ENCODE measurements around the gene RIC1. TPM values are rescaled to one million over a fixed set of nuclear protein-coding genes. Genes with fewer than 3 reads are reported as not detected.

The RIC1 gene, protein sequence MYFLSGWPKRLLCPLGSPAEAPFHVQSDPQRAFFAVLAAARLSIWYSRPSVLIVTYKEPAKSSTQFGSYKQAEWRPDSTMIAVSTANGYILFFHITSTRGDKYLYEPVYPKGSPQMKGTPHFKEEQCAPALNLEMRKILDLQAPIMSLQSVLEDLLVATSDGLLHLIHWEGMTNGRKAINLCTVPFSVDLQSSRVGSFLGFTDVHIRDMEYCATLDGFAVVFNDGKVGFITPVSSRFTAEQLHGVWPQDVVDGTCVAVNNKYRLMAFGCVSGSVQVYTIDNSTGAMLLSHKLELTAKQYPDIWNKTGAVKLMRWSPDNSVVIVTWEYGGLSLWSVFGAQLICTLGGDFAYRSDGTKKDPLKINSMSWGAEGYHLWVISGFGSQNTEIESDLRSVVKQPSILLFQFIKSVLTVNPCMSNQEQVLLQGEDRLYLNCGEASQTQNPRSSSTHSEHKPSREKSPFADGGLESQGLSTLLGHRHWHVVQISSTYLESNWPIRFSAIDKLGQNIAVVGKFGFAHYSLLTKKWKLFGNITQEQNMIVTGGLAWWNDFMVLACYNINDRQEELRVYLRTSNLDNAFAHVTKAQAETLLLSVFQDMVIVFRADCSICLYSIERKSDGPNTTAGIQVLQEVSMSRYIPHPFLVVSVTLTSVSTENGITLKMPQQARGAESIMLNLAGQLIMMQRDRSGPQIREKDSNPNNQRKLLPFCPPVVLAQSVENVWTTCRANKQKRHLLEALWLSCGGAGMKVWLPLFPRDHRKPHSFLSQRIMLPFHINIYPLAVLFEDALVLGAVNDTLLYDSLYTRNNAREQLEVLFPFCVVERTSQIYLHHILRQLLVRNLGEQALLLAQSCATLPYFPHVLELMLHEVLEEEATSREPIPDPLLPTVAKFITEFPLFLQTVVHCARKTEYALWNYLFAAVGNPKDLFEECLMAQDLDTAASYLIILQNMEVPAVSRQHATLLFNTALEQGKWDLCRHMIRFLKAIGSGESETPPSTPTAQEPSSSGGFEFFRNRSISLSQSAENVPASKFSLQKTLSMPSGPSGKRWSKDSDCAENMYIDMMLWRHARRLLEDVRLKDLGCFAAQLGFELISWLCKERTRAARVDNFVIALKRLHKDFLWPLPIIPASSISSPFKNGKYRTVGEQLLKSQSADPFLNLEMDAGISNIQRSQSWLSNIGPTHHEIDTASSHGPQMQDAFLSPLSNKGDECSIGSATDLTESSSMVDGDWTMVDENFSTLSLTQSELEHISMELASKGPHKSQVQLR (N-terminal part only)
- 27.3 and 34.3 TPM in 2 replicates for total RNA-seq

DNA sequence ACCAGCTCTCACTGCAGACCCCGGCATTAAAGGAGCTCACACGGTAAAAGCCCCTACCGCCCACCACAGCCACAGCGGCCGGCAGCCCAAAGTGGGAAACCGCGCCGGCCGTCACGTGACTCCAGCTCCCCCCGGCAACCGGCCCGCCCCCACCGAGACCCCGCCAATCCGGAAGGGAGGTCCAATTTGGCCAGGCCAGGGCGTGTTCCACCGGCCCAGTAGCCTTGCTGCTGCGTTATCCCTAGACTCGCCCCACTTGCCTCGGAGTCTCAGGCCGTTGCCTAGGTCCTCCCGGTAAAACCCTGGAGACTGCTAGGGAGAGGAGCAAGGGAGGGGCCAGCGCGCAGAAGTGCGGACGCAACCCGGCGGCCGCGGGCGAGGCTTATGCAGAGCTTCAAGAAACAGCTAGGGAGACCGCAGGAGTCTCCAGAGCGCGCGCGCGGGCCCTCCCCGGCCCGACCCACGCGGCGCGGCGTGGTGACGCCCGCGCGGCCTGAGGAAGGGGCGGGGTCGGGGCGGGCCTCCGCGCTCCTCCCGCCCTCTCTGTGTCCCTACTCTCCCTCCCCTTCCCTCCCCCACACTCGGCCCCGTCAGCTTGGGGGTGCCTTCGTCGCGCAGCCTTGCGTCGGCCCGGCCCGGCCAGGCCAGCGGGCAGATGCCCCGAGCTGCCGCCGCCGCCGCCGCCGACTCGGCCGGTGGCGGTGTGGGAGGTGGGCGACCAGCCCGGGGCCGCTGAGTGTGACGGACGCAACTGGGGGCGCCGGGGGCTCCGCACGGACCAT, at the start of gene RIC1:
TSS of gene RIC1 (plus strand) at position 578 of the 782 bp plus-strand sequence. CDS start at position 781, 203 bp downstream.

Other genes with a start within 250 kb of the RIC1 start
- 19.8 and 22.8 TPM in 2 replicates for gene PLGRKT, start 191.2 kb upstream of the RIC1 start, total RNA-seq
- gene CD274, start 178.6 kb upstream of the RIC1 start, total RNA-seq: 17.9 and 47.0 TPM in 2 replicates
- 12.0 and 20.8 TPM in 2 replicates for gene PDCD1LG2, start 118.6 kb upstream of the RIC1 start, total RNA-seq
- gene ERMP1, start 204.0 kb downstream of the RIC1 start, total RNA-seq: 17.9 and 31.0 TPM in 2 replicates

All from epithelial cell of umbilical artery (primary cell).